GM12801 (cell line): ENCODE measurements around the gene SLC35F1.

Experiments used
- CTCF ChIP-seq: IDR thresholded peaks from one replicate; pipeline ENCODE4 v1.5.1; 2011; ENCODE audit warnings: control low read depth; ENCODE audit not compliant: insufficient read length; ENCODE audit errors: extremely low read depth

Gene SLC35F1

GRCh38 chr6:118324116-118324515, 417.1 kb downstream of the SLC35F1 start:
- TF ChIP-seq CTCF = no peak

- TF ChIP-seq CTCF = no peak
These were observed 418.3 kb downstream of the SLC35F1 start for GRCh38 chr6:118325220-118325860.

GRCh38 chr6:118326712-118327111, 419.6 kb downstream of the SLC35F1 start:
- no peak for TF ChIP-seq CTCF

- TF ChIP-seq CTCF = no peak
These were observed 420.2 kb downstream of the SLC35F1 start for GRCh38 chr6:118327237-118327636.

- TF ChIP-seq CTCF = no peak
These were observed 426.7 kb downstream of the SLC35F1 start for GRCh38 chr6:118333772-118334171.

GRCh38 chr6:118334634-118335033, 427.6 kb downstream of the SLC35F1 start:
- no peak for TF ChIP-seq CTCF

- no peak for TF ChIP-seq CTCF
These were observed 428.3 kb downstream of the SLC35F1 start for GRCh38 chr6:118335325-118335816.
